ENCODE measurements around the gene KLK1. TPM values are rescaled to one million over a fixed set of nuclear protein-coding genes. Genes with fewer than 3 reads are reported as not detected.
"Not testable (repeated sequence)": the region's sequence is repeated elsewhere in the genome, so short reads cannot be mapped to it uniquely, and the experiment has no call there.

The KLK1 gene
- total RNA-seq, 1 donor from 2014 or later: not detected

DNA sequence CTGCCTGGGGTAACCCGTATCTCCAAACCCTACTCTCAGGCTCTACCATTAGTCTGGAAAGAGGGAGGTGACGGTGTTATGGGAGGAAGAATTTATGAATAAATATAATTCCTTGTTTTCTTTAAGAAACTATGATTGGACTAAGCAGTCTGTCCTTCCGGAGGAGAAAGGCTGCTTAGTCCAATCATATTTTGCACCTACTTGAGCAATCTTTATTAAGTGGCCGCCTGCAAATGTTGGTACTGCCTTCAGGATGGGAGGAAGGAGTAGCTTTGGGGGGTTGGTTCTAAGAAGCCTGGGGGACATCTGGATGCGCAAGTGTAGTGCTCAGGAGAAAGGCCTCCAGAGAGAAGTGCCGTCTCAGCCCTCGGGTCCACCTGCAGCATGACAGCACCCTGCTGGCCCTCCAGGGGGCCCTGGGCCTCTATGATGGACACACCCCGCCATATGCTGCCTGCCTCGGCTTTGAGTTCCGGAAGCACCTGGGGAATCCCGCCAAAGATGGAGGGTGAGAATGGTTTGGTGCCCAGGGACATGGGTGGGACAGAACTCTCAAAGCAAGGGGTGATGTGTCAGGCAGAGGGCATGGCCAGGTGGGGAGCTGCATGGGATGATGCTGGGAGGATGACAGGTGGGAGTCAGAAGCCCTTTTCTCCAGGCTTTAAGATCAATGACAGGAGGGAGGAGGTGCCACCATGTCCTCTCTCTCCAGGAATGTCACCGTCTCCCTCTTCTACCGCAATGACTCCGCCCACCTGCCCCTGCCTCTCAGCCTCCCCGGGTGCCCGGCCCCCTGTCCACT is 29.3 kb downstream of the KLK1 start:
- DNase-seq (ENCODE audit: low spot score): no peak

DNA sequence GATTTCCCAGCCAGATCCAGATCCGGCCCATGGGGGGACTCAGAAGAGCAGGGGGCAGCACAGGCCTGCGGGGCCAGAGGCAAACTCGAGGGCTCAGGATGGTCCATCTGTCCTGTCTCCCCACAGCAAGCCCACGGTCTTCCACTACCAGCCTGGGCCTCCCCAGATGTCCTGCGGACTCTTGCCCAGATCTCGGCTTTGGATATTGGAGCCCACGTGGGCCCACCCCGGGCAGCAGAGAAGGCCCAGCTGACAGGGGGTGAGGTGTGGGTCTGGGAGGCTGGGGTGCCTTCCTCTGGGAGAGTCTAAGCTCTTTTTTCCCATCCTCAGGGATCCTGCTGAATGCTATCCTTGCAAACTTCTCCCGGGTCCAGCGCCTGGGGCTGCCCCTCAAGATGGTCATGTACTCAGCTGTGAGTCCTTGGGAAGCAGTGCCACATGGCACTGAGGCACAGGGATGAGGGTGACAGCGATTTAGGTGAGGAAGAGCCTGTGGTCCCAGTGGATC is 30.0 kb downstream of the KLK1 start:
- DNase-seq (ENCODE audit: low spot score): no peak

- no peak for DNase-seq (ENCODE audit: low spot score)
Measured at GRCh38 chr19:50792272-50793250, 31.0 kb downstream of the KLK1 start.

GRCh38 chr19:50791594-50792271 is 31.9 kb downstream of the KLK1 start:
- no peak for DNase-seq (ENCODE audit: low spot score)

- DNase-seq (ENCODE audit: low spot score): no peak
Measured at GRCh38 chr19:50790922-50791467, 32.6 kb downstream of the KLK1 start.

DNA sequence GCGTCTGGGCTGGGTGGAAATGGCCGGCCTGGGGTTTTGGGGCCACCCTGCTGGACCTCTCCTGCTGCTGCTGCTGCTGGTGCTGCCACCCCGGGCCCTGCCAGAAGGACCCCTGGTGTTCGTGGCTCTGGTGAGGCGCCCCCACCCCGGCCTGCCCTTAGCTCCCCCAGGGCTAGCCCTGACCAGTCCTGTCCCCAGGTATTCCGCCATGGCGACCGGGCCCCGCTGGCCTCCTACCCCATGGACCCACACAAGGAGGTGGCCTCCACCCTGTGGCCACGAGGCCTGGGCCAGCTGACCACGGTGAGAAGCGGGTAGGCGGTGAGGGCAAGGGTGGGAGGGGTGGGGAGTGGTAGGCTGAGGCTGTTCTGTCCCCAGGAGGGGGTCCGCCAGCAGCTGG is 33.2 kb downstream of the KLK1 start, which contains the start of gene ACP4:
Gene ACP4, plus strand, starts transcription at position 20 of the 400 bp plus-strand sequence. Its CDS starts 0 bp downstream, at position 20.
- DNase-seq (ENCODE audit: low spot score): no peak

DNA sequence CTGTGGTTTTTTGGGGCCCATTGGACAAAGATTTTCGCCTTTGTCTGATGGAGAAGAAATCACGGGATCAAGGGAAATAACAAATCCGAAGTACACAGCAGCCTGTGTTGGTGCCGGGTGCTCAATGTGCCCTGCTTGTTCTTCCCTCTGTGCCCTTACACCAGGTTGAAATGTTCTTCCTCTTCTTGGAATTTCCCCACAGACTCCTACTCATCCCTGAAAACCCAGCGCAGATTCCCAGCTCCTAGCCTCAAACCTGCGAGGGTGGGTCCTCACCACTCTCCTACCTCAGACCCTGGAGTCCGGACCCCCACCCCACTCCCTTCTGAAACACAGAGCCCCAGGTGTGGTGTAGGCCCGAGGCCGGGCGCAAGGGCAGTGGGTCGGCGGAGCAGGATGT is 38.3 kb downstream of the KLK1 start:
- no peak for DNase-seq (ENCODE audit: low spot score)

- DNase-seq (ENCODE audit: low spot score): no peak
Measured at GRCh38 chr19:50784710-50785109, 38.9 kb downstream of the KLK1 start.

GRCh38 chr19:50783848-50784152 is 39.8 kb downstream of the KLK1 start:
- DNase-seq (ENCODE audit: low spot score): not testable (repeated sequence)

- no peak for DNase-seq (ENCODE audit: low spot score)
Measured at GRCh38 chr19:50780753-50781435, 42.7 kb downstream of the KLK1 start.

DNA sequence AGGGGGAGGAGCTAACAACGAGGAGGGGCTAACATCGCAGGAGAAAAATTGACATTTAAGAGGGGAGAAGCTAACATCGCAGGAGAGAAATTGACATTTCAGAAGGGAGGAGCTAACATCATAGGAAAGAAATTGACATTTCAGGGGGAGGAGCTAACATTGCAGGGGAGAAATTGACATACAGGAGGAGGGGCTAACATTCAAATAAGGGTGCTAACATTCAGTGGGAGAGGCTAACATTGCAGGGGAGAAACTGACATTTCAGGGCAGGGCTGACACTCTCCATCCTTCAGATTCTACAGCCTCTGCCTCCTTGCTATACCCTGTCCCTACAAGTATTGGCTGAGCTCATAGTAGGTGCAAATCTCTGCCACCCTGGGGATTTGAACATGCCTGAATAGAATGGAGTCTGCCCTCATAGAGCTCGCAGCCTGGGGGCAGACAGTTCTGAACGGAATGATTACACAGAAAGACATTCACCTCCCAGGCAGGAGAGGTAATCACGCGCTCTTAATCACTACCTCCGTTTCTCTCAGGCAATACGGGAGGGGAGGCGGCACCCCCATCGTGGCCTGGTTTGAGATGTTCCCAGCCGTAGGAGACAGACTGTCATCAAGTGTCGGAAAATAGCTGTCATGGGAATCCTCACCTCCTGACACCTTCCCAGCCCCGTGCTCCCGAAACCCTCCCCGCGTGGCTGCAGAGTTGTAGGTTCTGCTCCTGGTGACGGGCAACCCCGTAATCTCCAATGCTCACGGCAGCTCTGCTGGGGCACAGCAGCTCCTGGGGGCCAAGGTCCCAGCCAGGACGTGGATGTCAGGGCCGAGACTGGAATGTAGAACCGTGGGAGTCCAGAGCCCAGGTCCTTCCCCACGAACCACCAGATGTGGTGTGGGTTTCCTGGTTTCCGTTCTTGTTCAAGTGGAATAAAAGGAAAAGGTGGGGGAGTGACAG is 43.8 kb downstream of the KLK1 start:
- no peak for DNase-seq (ENCODE audit: low spot score)

GRCh38 chr19:50778906-50779430 is 44.6 kb downstream of the KLK1 start:
- DNase-seq (ENCODE audit: low spot score): no peak

DNA sequence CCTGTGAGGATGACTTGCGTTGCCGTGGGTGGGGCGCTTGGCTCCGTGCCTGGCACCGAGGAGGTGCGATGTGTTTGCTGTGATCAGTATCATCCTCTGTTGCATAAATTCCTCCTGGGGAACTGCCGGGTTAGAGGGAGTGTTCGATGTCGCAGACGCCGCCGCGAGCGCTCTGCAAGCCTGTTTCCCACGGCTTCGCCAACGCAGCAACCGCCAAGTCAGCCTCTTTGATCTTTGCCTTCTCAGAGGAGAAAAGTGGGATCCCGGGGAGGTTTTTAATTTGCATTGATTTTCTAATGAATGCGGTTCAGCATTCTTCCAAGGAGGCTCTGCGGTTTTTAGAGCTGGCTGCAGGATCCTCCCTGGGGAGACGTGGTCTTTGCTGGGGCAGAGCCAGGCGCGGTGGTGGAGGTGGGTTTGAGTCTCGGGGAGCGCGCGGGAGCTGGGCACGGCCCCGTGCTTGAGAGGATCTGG is 45.7 kb downstream of the KLK1 start:
- DNase-seq (ENCODE audit: low spot score): no peak

- DNase-seq (ENCODE audit: low spot score): no peak
Measured at GRCh38 chr19:50777261-50777660, 46.3 kb downstream of the KLK1 start.

- DNase-seq (ENCODE audit: low spot score): no peak
Measured at GRCh38 chr19:50776131-50776530, 47.5 kb downstream of the KLK1 start.

DNA sequence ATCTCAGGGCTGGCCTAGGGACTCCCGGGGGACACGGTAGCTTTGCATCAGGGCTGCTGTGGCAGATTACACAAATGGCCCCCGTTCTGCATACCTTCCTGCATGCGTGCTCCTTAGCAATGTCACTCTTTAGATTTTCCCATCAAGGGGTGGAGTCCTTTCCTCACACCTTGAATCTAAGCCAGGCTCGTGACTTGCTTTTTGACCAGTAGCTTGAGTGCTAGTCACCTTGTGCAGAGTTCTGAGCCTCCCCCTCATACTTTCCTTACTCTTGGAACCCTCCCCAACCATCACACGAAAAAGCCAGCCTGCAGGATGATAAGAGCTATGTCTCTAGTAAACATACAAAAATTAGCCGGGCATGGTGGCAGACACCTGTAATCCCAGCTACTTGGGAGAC is 50.1 kb downstream of the KLK1 start:
- DNase-seq (ENCODE audit: low spot score): not testable (repeated sequence)

- not testable (repeated sequence) for DNase-seq (ENCODE audit: low spot score)
Measured at GRCh38 chr19:50772912-50773311, 50.7 kb downstream of the KLK1 start.

- DNase-seq (ENCODE audit: low spot score): no peak
Measured at GRCh38 chr19:50772476-50772875, 51.1 kb downstream of the KLK1 start.

- DNase-seq (ENCODE audit: low spot score): no peak
Measured at GRCh38 chr19:50770888-50771287, 52.7 kb downstream of the KLK1 start.

All from umbilical cord (tissue), 2 donors.